ENCODE data around the gene ABCB8. TPM values are rescaled to one million over a fixed set of nuclear protein-coding genes. Genes with fewer than 3 reads are reported as not detected.

Gene ABCB8
- polyA plus RNA-seq, 1 of the 3 experiments (the other 2 are of a cell fraction) = 36.0 TPM

GRCh38 chr7:151051108-151051507 is 22.9 kb downstream of the ABCB8 start:
- no peak overlapping the region for H2AFZ ChIP-seq (ENCODE audit: low read depth)
- no peaks in the 10 kb centered on the region for H3K9me2 ChIP-seq
- H3K36me3 ChIP-seq (replicated peaks in 1 of 2; ENCODE audit: control insufficient read depth in 1 of 2, insufficient read depth in 2 of 2, low read length in 1 of 2) = peaks cover 3 to 40% of the 10 kb centered on the region in 2 experiments
- POLR2A ChIA-PET = no interaction called here
- H3K4me1 ChIP-seq (ENCODE audit: control insufficient read depth in 1 of 2, insufficient read depth in 2 of 2, low read depth in 1 of 2, low read length in 1 of 2) = peaks cover 13 to 34% of the 10 kb centered on the region in 2 experiments
- H3K9me3 ChIP-seq = no peaks in the 10 kb centered on the region
- TF ChIP-seq REST (IDR thresholded peaks at IDR 0.05; ENCODE audit: low read depth, low read length) (peak; percentile 65; the same call in 1 of the 2 replicates), FOXM1 (IDR thresholded peaks at IDR 0.05; ENCODE audit: low read depth) (no peak)
- 81% methylated on average over 7 of the region's 50 CpGs for WGBS (ENCODE audit: low lambda C conversion rate)
- H3K9ac ChIP-seq = no peak overlapping the region
- no peaks in the 10 kb centered on the region for H4K20me1 ChIP-seq (ENCODE audit: insufficient read depth)
- H3K4me3 ChIP-seq (ENCODE audit: low read depth in 2 of 2, low read length in 1 of 2) = no peak overlapping the region
- H3K79me2 ChIP-seq (ENCODE audit: insufficient read depth) = peaks cover 6% of the 10 kb centered on the region; the same call in 1 of the 2 replicates
- DNase-seq = no peak
- H3K27ac ChIP-seq (ENCODE audit: low read depth in 2 of 2, low read length in 1 of 2) = no peak overlapping the region
- no peaks in the 10 kb centered on the region for H3K27me3 ChIP-seq (ENCODE audit: insufficient read depth)
- CTCF ChIA-PET = interaction anchor here (1.1 kb wide), 1 partner anchor 34 kb away, joined by 3 read pairs; no protein-coding TSS in a partner anchor
- peaks cover 17% of the 10 kb centered on the region for H3F3A ChIP-seq (replicated peaks; ENCODE audit: insufficient read depth)
- H3K4me2 ChIP-seq = no peak overlapping the region

GRCh38 chr7:151053096-151053495 is 24.8 kb downstream of the ABCB8 start:
- H3K9me2 ChIP-seq = no peaks in the 10 kb centered on the region
- WGBS (ENCODE audit: low lambda C conversion rate) = 88% methylated on average over 4 of the region's 4 CpGs
- no peak overlapping the region for H2AFZ ChIP-seq (ENCODE audit: low read depth)
- no peak overlapping the region for H3K4me3 ChIP-seq (ENCODE audit: low read depth in 2 of 2, low read length in 1 of 2)
- H3K27ac ChIP-seq (ENCODE audit: low read depth in 2 of 2, low read length in 1 of 2) = no peak overlapping the region
- H3K79me2 ChIP-seq (ENCODE audit: insufficient read depth) = peaks cover 19% of the 10 kb centered on the region
- H3K9me3 ChIP-seq = no peaks in the 10 kb centered on the region
- TF ChIP-seq POLR2AphosphoS5 (IDR thresholded peaks at IDR 0.05; ENCODE audit: low read depth, low read length) (no peak), MXI1 (IDR thresholded peaks at IDR 0.05; ENCODE audit: low read depth, low read length) (no peak), MEF2A (IDR thresholded peaks at IDR 0.05; ENCODE audit: borderline replicate concordance, low read depth) (no peak), YY1 (IDR thresholded peaks at IDR 0.05; ENCODE audit: low read depth) (no peak), GABPA (IDR thresholded peaks at IDR 0.05; ENCODE audit: low read depth) (no peak), GATA2 (CRISPR knock-in tag; IDR thresholded peaks at IDR 0.05) (no peak), RCOR1 (IDR thresholded peaks at IDR 0.05; ENCODE audit: low read length) (no peak), TEAD4 (IDR thresholded peaks at IDR 0.05; ENCODE audit: borderline replicate concordance, insufficient read depth) (no peak), ELF1 (IDR thresholded peaks at IDR 0.05) (no peak), ZBTB33 (IDR thresholded peaks at IDR 0.05; ENCODE audit: borderline replicate concordance, low read depth) (no peak), CHD2 (IDR thresholded peaks at IDR 0.05; ENCODE audit: low read length, partially characterized antibody) (no peak), CTCF (IDR thresholded peaks at IDR 0.05) (no peak), JUND (IDR thresholded peaks at IDR 0.05) (no peak)
- no peak overlapping the region for H3K4me2 ChIP-seq
- no peaks in the 10 kb centered on the region for H3K27me3 ChIP-seq (ENCODE audit: insufficient read depth)
- H3F3A ChIP-seq (replicated peaks; ENCODE audit: insufficient read depth) = peaks cover 3% of the 10 kb centered on the region
- peaks cover 4 to 25% of the 10 kb centered on the region in 2 experiments; a peak in 2 of 4 replicates for H3K4me1 ChIP-seq (ENCODE audit: control insufficient read depth in 1 of 2, insufficient read depth in 2 of 2, low read depth in 1 of 2, low read length in 1 of 2)
- no peaks in the 10 kb centered on the region for H4K20me1 ChIP-seq (ENCODE audit: insufficient read depth)
- peaks cover 3 to 40% of the 10 kb centered on the region in 2 experiments for H3K36me3 ChIP-seq (replicated peaks in 1 of 2; ENCODE audit: control insufficient read depth in 1 of 2, insufficient read depth in 2 of 2, low read length in 1 of 2)
- POLR2A ChIA-PET = no interaction called here
- H3K9ac ChIP-seq = no peak overlapping the region
- CTCF ChIA-PET = interaction anchor here (0.7 to 1.3 kb wide), 2 partner anchors 32 to 740 kb away, joined by 3 to 4 read pairs; no protein-coding TSS in a partner anchor
- DNase-seq = no peak

Data from SK-N-SH (cell line).